ENCODE measurements around the gene CHD8. TPM values are rescaled to one million over a fixed set of nuclear protein-coding genes. Genes with fewer than 3 reads are reported as not detected.

CHD8 gene
- total and polyA plus RNA-seq, 10 of the 15 experiments (the other 5 are each of a cell fraction or from before 2014, with no cell fraction given): 20.2 to 79.5 (median 35.5) TPM

DNA sequence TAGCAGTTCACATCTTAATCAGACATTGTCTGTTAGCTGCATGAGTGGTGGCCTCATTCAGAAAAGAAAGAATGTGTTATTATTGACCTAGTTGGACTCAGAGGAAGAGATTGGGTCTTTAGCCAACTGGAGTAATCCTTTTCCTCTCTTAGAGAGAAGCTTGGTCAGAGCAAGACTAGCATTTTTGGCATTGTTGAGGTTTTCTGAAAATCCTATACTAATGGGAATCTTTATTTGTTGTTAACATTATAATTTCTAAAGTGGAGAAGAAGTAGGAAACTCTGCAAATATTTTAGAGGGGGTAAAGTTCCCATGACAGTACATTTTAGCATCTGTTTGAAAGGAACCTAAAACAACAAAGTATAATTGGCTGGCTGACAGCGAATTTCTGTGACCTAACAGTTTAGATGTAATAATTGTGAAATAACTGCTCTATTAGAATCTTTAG, 30.7 kb upstream of the CHD8 start:
- H3K4me2 ChIP-seq (ENCODE audit: control insufficient read depth, insufficient read depth): no peak overlapping the region
- DNase-seq (ENCODE audit: low read depth, low spot score) (no peak), ATAC-seq (no peak), FAIRE-seq (no peak)
- WGBS (ENCODE audit: insufficient coverage, insufficient replicate concordance, low lambda C conversion rate, missing lambda C conversion rate): 100% methylated on average over 1 of the region's 1 CpG
- RAD21 ChIA-PET (ENCODE audit: unreplicated experiment): no interaction called here
- no TSS peak for BruUV-seq (replicated peaks)
- CTCF ChIA-PET: no interaction called here
- no peaks in the 10 kb centered on the region for H4K20me1 ChIP-seq (ENCODE audit: control insufficient read depth, insufficient read depth)
- H3K79me2 ChIP-seq (ENCODE audit: control insufficient read depth, insufficient read depth, low read length): no peaks in the 10 kb centered on the region
- no peak overlapping the region for H3K4me3 ChIP-seq
- H3K27me3 ChIP-seq (replicated peaks in 1 of 2; ENCODE audit: control insufficient read depth in 2 of 2, insufficient read depth in 2 of 2, low read length in 1 of 2): no peaks in the 10 kb centered on the region
- POLR2A ChIA-PET: no interaction called here
- in situ Hi-C loops (cut with MboI): no loop called here
- intact Hi-C loops (cut with micrococcal nuclease; ENCODE audit: unreplicated experiment): no loop called here
- no peak for TF ChIP-seq FOXM1 (IDR thresholded peaks at IDR 0.05; ENCODE audit: low read depth, low read length)
- no peak for TF ChIP-seq BACH1 (IDR thresholded peaks at IDR 0.05; ENCODE audit: borderline replicate concordance)
- TF ChIP-seq, protein P1, sequence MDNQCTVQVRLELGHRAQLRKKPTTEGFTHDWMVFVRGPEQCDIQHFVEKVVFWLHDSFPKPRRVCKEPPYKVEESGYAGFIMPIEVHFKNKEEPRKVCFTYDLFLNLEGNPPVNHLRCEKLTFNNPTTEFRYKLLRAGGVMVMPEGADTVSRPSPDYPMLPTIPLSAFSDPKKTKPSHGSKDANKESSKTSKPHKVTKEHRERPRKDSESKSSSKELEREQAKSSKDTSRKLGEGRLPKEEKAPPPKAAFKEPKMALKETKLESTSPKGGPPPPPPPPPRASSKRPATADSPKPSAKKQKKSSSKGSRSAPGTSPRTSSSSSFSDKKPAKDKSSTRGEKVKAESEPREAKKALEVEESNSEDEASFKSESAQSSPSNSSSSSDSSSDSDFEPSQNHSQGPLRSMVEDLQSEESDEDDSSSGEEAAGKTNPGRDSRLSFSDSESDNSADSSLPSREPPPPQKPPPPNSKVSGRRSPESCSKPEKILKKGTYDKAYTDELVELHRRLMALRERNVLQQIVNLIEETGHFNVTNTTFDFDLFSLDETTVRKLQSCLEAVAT (IDR thresholded peaks at IDR 0.05): no peak
- no peak for TF ChIP-seq NR2C1 (IDR thresholded peaks at IDR 0.05)
- TF ChIP-seq NRF1 (conservative IDR thresholded peaks at IDR 0.05; ENCODE audit: low read depth, low read length): no peak
- TF ChIP-seq, protein P2, sequence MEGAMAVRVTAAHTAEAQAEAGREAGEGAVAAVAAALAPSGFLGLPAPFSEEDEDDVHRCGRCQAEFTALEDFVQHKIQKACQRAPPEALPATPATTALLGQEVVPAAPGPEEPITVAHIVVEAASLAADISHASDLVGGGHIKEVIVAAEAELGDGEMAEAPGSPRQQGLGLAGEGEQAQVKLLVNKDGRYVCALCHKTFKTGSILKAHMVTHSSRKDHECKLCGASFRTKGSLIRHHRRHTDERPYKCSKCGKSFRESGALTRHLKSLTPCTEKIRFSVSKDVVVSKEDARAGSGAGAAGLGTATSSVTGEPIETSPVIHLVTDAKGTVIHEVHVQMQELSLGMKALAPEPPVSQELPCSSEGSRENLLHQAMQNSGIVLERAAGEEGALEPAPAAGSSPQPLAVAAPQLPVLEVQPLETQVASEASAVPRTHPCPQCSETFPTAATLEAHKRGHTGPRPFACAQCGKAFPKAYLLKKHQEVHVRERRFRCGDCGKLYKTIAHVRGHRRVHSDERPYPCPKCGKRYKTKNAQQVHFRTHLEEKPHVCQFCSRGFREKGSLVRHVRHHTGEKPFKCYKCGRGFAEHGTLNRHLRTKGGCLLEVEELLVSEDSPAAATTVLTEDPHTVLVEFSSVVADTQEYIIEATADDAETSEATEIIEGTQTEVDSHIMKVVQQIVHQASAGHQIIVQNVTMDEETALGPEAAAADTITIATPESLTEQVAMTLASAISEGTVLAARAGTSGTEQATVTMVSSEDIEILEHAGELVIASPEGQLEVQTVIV (IDR thresholded peaks at IDR 0.05; ENCODE audit: borderline replicate concordance, partially characterized antibody): no peak
- no peak for TF ChIP-seq EGR1 (IDR thresholded peaks at IDR 0.05; ENCODE audit: borderline replicate concordance in 1 of 2, low read depth in 2 of 2, low read length in 2 of 2)
- no peak for TF ChIP-seq JUND (IDR thresholded peaks at IDR 0.05; ENCODE audit: low read depth, low read length)
- no peak for TF ChIP-seq WRNIP1 (IDR thresholded peaks at IDR 0.05; ENCODE audit: borderline replicate concordance, low read depth, low read length)
- TF ChIP-seq POLR2AphosphoS5 (IDR thresholded peaks at IDR 0.05; ENCODE audit: low read length): no peak
- TF ChIP-seq, protein P3, sequence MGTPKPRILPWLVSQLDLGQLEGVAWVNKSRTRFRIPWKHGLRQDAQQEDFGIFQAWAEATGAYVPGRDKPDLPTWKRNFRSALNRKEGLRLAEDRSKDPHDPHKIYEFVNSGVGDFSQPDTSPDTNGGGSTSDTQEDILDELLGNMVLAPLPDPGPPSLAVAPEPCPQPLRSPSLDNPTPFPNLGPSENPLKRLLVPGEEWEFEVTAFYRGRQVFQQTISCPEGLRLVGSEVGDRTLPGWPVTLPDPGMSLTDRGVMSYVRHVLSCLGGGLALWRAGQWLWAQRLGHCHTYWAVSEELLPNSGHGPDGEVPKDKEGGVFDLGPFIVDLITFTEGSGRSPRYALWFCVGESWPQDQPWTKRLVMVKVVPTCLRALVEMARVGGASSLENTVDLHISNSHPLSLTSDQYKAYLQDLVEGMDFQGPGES (IDR thresholded peaks at IDR 0.05): no peak
- H2AFZ ChIP-seq (ENCODE audit: control insufficient read depth, low read depth, low read length): no peak overlapping the region
- SMC1A ChIA-PET (ENCODE audit: uncharacterized antibody, unreplicated experiment): no interaction called here
- no peaks in the 10 kb centered on the region for H3K9me3 ChIP-seq (replicated peaks; ENCODE audit: control insufficient read depth, insufficient read depth, low read length)
- no peak overlapping the region for H3K9ac ChIP-seq (ENCODE audit: control insufficient read depth, insufficient read depth, low read length)
- no peak overlapping the region for H3K27ac ChIP-seq (ENCODE audit: control insufficient read depth, insufficient read depth)
- peaks cover 6 to 8% of the 10 kb centered on the region in 2 experiments; a peak in 3 of 4 replicates for H3K36me3 ChIP-seq (ENCODE audit: control insufficient read depth in 2 of 2, insufficient read depth in 2 of 2, low read length in 1 of 2)
- no peaks in the 10 kb centered on the region for H3K4me1 ChIP-seq (ENCODE audit: control insufficient read depth, insufficient read depth, low read length)

Data from GM12878 (cell line).